SK-N-MC (cell line): Measurements from ENCODE around the gene ADPRH.
"Not testable (repeated sequence)": the region's sequence is repeated elsewhere in the genome, so short reads cannot be mapped to it uniquely, and the experiment has no call there.

ENCODE experiments used
- DNase-seq: peaks from one replicate; pipeline ENCODE4 v3.0.0-alpha.2; 2011; ENCODE audit warnings: low read depth, low spot score
- H3K27ac ChIP-seq: fragments of 200-600 bp; sonication (generic); 2 replicates; pipeline ENCODE4 v1.5.1; 2016; ENCODE audit warnings: mixed run types
- H3K36me3 ChIP-seq: fragments of 200-600 bp; sonication (generic); 2 replicates; pipeline ENCODE4 v1.6.1; 2017; ENCODE audit warnings: antibody characterized with exemption, low read length, mixed read lengths; ENCODE audit not compliant: insufficient read depth
- H3K4me3 ChIP-seq: fragments of 200-600 bp; sonication (generic); 2 replicates; pipeline ENCODE4 v1.5.1; 2016
- H3K9ac ChIP-seq: fragments of 200-600 bp; sonication (generic); 2 replicates; pipeline ENCODE4 v1.8.0; 2017; ENCODE audit warnings: mixed run types, mixed read lengths; ENCODE audit not compliant: insufficient read length
- H3K9me3 ChIP-seq: fragments of 200-600 bp; sonication (generic); 2 replicates; pipeline ENCODE4 v1.6.1; 2017; ENCODE audit warnings: low read depth, mild to moderate bottlenecking, antibody characterized with exemption, low read length, moderate library complexity, mixed read lengths
- EZH2 ChIP-seq: fragments of 200-600 bp; sonication (generic); IDR thresholded peaks from one replicate; pipeline ENCODE4 v1.6.1; 2017; ENCODE audit warnings: antibody characterized with exemption
- FOXP2 ChIP-seq: optimal IDR thresholded peaks from 2 replicates; pipeline ENCODE3; 2011; ENCODE audit warnings: mild to moderate bottlenecking, moderate library complexity; ENCODE audit not compliant: insufficient read depth; ENCODE audit errors: extremely low read length, control extremely low read depth
- POLR2AphosphoS5 ChIP-seq: IDR thresholded peaks from 2 replicates; pipeline ENCODE4 v1.6.1; 2012; ENCODE audit warnings: mild to moderate bottlenecking, low read depth, low read length, borderline replicate concordance

ADPRH gene

GRCh38 chr3:119542168-119542767 lies 37.0 kb upstream of the ADPRH start:
- TF ChIP-seq FOXP2, result no peak
- TF ChIP-seq EZH2, result no peak
- no peaks in the 10 kb centered on the region for H3K36me3 ChIP-seq
- DNase-seq, result no peak
- H3K27ac ChIP-seq, result no peak overlapping the region
- H3K4me3 ChIP-seq, result no peak overlapping the region
- H3K9ac ChIP-seq, result no peak overlapping the region
- no peaks in the 10 kb centered on the region for H3K9me3 ChIP-seq

- TF ChIP-seq POLR2AphosphoS5 (no peak), EZH2 (no peak), FOXP2 (no peak)
- Histone ChIP-seq H3K4me3 (no peak overlapping the region), H3K9ac (no peak overlapping the region), H3K9me3 (no peaks in the 10 kb centered on the region), H3K27ac (no peak overlapping the region), H3K36me3 (no peaks in the 10 kb centered on the region)
- no peak for DNase-seq
Observed at GRCh38 chr3:119543147-119543546, 36.1 kb upstream of the ADPRH start.

- Histone ChIP-seq H3K27ac (no peak overlapping the region), H3K4me3 (no peak overlapping the region)
Observed at GRCh38 chr3:119547227-119547626, 32.1 kb upstream of the ADPRH start.

GRCh38 chr3:119548341-119548740 lies 31.0 kb upstream of the ADPRH start:
- Histone ChIP-seq H3K9me3 (no peaks in the 10 kb centered on the region), H3K36me3 (no peaks in the 10 kb centered on the region), H3K4me3 (no peak overlapping the region), H3K27ac (no peak overlapping the region), H3K9ac (no peak overlapping the region)
- no peak for TF ChIP-seq POLR2AphosphoS5
- TF ChIP-seq FOXP2, result no peak
- TF ChIP-seq EZH2, result no peak
- no peak for DNase-seq

More at GRCh38 chr3:119547227-119547626, 32.1 kb upstream of the ADPRH start:
- TF ChIP-seq FOXP2 (no peak), EZH2 (no peak), POLR2AphosphoS5 (no peak)
- no peak for DNase-seq
- no peak overlapping the region for H3K9ac ChIP-seq
- no peaks in the 10 kb centered on the region for H3K9me3 ChIP-seq
- H3K36me3 ChIP-seq, result no peaks in the 10 kb centered on the region

- Histone ChIP-seq H3K27ac (no peak overlapping the region), H3K9ac (no peak overlapping the region)
- DNase-seq, result no peak
Observed at GRCh38 chr3:119550192-119550910, 28.9 kb upstream of the ADPRH start.

GRCh38 chr3:119551598-119551997 lies 27.7 kb upstream of the ADPRH start:
- Histone ChIP-seq H3K4me3 (no peak overlapping the region), H3K27ac (no peak overlapping the region), H3K9ac (no peak overlapping the region), H3K36me3 (no peaks in the 10 kb centered on the region), H3K9me3 (no peaks in the 10 kb centered on the region)
- TF ChIP-seq FOXP2 (no peak), EZH2 (no peak), POLR2AphosphoS5 (no peak)
- DNase-seq, result no peak

More at GRCh38 chr3:119550192-119550910, 28.9 kb upstream of the ADPRH start:
- Histone ChIP-seq H3K9me3 (no peaks in the 10 kb centered on the region), H3K36me3 (no peaks in the 10 kb centered on the region), H3K4me3 (no peak overlapping the region)
- TF ChIP-seq POLR2AphosphoS5, result no peak

GRCh38 chr3:119552928-119553327 lies 26.4 kb upstream of the ADPRH start:
- H3K9ac ChIP-seq, DNase-seq, H3K4me3 ChIP-seq, H3K27ac ChIP-seq, H3K36me3 ChIP-seq, H3K9me3 ChIP-seq: not testable (repeated sequence)

- H3K4me3 ChIP-seq, result no peak overlapping the region
- H3K27ac ChIP-seq, result no peak overlapping the region
- H3K36me3 ChIP-seq, result no peaks in the 10 kb centered on the region
- no peak for TF ChIP-seq EZH2
- no peak for TF ChIP-seq FOXP2
- no peak for TF ChIP-seq POLR2AphosphoS5
- no peak for DNase-seq
- no peaks in the 10 kb centered on the region for H3K9me3 ChIP-seq
- no peak overlapping the region for H3K9ac ChIP-seq
Observed at GRCh38 chr3:119553823-119554415, 25.4 kb upstream of the ADPRH start.
